Right atrium auricular region (tissue), 2 donors: ENCODE results near the gene SMYD3. TPM values are rescaled to one million over a fixed set of nuclear protein-coding genes. Genes with fewer than 3 reads are reported as not detected.

Source experiments
- DNase-seq: peaks from one replicate; pipeline ENCODE4 v3.0.0-alpha.2; 2019; ENCODE audit warnings: low spot score
- H3K27ac ChIP-seq, 2 donors: fragments of 200-600 bp; sonication (generic); 1 replicate in 1 of 2; 2 replicates in 1 of 2; pipeline ENCODE4 v1.5.1; 2016 to 2019
- H3K27me3 ChIP-seq, 2 donors: fragments of 200-600 bp; sonication (generic); one replicate each; pipeline versions ENCODE4 v1.5.1 to v1.6.0; 2017 to 2019
- H3K36me3 ChIP-seq: fragments of 200-600 bp; sonication (generic); one replicate; pipeline ENCODE4 v1.5.1; 2016
- H3K4me1 ChIP-seq, 2 donors: fragments of 200-600 bp; sonication (generic); one replicate each; pipeline versions ENCODE4 v1.5.1 to v1.6.0; 2017 to 2019
- H3K4me3 ChIP-seq, 2 donors: fragments of 200-600 bp; sonication (generic); 1 replicate in 1 of 2; 2 replicates in 1 of 2; pipeline ENCODE4 v1.5.1; 2017 to 2019; ENCODE audit warnings: mild to moderate bottlenecking in 1 of 2, moderate library complexity in 1 of 2
- H3K9me3 ChIP-seq, 2 donors: fragments of 200-600 bp; sonication (generic); one replicate each; pipeline ENCODE4 v1.5.1; 2019
- CTCF ChIP-seq, 2 donors: fragments of 200-600 bp; sonication (generic); IDR thresholded peaks; one replicate each; pipeline ENCODE4 v1.5.1; 2019; ENCODE audit warnings: antibody characterized with exemption in 2 of 2
- total RNA-seq, 2 donors: library from RNA; depleted of rRNA; stranded (reverse); fragments of >200 nt; gene quantifications; one replicate each; pipeline ENCODE4 v1.1.0, GENCODE V29; 2016

The SMYD3 gene
- total RNA-seq, 2 donors from 2014 or later = 7.9 to 8.5 TPM

GRCh38 chr1:245965398-245965797 lies 541.7 kb downstream of the SMYD3 start:
- no peaks in the 10 kb centered on the region for H3K4me1 ChIP-seq
- H3K4me3 ChIP-seq = no peak overlapping the region
- no peaks in the 10 kb centered on the region for H3K9me3 ChIP-seq
- H3K27me3 ChIP-seq = no peaks in the 10 kb centered on the region
- no peak for DNase-seq
- no peaks in the 10 kb centered on the region for H3K36me3 ChIP-seq
- TF ChIP-seq CTCF (IDR thresholded peaks at IDR 0.05) = no peak
- H3K27ac ChIP-seq = no peak overlapping the region

- no peak overlapping the region for H3K4me3 ChIP-seq
- no peaks in the 10 kb centered on the region for H3K36me3 ChIP-seq
- no peak for TF ChIP-seq CTCF (IDR thresholded peaks at IDR 0.05)
- no peaks in the 10 kb centered on the region for H3K4me1 ChIP-seq
- no peak overlapping the region for H3K27ac ChIP-seq
- no peaks in the 10 kb centered on the region for H3K9me3 ChIP-seq
- no peaks in the 10 kb centered on the region for H3K27me3 ChIP-seq
- no peak for DNase-seq
These were observed 543.4 kb downstream of the SMYD3 start for GRCh38 chr1:245963649-245964048.

- no peaks in the 10 kb centered on the region for H3K27me3 ChIP-seq
- H3K4me1 ChIP-seq = no peaks in the 10 kb centered on the region
- no peak for DNase-seq
- H3K4me3 ChIP-seq = no peak overlapping the region
- TF ChIP-seq CTCF (IDR thresholded peaks at IDR 0.05) = no peak
- no peaks in the 10 kb centered on the region for H3K9me3 ChIP-seq
- no peak overlapping the region for H3K27ac ChIP-seq
- H3K36me3 ChIP-seq = no peaks in the 10 kb centered on the region
These were observed 544.6 kb downstream of the SMYD3 start for GRCh38 chr1:245962453-245962852.

GRCh38 chr1:245961137-245961540 lies 545.9 kb downstream of the SMYD3 start:
- Histone ChIP-seq H3K27ac (no peak overlapping the region), H3K27me3 (no peaks in the 10 kb centered on the region), H3K36me3 (no peaks in the 10 kb centered on the region), H3K4me3 (no peak overlapping the region), H3K4me1 (no peaks in the 10 kb centered on the region), H3K9me3 (no peaks in the 10 kb centered on the region)
- DNase-seq = no peak
- no peak for TF ChIP-seq CTCF (IDR thresholded peaks at IDR 0.05)

DNA sequence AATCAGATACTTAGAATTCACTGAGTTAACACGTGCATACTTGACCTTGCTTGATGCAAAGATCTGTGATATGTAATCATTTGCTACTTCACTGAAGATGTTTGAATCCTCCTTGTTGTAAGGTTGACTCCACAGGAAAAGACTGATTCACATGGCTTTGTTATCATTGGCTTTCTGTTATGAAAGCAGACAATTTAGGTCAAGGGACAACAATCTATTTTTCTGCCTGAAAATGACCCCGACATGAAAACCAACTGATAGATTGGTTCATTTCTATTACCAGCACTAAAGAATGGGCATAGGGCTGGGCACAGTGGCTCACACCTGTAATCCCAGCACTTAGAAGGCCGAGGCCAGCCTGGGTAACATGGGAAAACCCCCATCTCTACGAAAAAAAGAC lies 546.9 kb downstream of the SMYD3 start:
- no peaks in the 10 kb centered on the region for H3K27me3 ChIP-seq

More for the DNA sequence above, 546.9 kb downstream of the SMYD3 start:
- no peaks in the 10 kb centered on the region for H3K4me1 ChIP-seq
- no peak for DNase-seq
- H3K9me3 ChIP-seq = no peaks in the 10 kb centered on the region
- no peak overlapping the region for H3K27ac ChIP-seq
- no peak for TF ChIP-seq CTCF (IDR thresholded peaks at IDR 0.05)
- H3K36me3 ChIP-seq = no peaks in the 10 kb centered on the region
- H3K4me3 ChIP-seq = no peak overlapping the region
